NCI-H2029 (cell line): ENCODE results near the gene CSMD2.
"Not testable (repeated sequence)": the region's sequence is repeated elsewhere in the genome, so short reads cannot be mapped to it uniquely, and the experiment has no call there.

Experiments
- DNase-seq: peaks from one replicate; lab custom pipeline; 2025; lab: John Stamatoyannopoulos, UW

The CSMD2 gene

DNA sequence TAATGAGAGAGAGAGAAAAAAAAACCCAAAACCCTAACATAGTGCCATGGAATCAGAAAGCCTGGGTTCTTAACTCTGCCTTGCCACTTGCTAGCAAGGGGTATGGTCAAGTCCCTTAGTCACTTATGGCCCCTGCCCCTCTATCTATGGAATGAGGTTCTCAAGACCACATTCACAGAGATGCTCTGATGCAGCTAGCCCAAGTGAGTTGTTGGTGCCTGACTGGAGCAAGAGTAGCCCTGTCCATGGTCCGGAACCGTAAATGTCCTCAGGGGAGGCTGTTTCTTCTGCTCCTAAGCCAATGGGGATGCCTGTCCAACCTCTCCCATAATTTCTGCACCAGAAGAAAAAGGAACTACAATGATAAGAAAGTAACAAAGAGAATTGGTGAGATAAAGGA lies 56.8 kb downstream of the CSMD2 start:
- DNase-seq, result no peak

DNA sequence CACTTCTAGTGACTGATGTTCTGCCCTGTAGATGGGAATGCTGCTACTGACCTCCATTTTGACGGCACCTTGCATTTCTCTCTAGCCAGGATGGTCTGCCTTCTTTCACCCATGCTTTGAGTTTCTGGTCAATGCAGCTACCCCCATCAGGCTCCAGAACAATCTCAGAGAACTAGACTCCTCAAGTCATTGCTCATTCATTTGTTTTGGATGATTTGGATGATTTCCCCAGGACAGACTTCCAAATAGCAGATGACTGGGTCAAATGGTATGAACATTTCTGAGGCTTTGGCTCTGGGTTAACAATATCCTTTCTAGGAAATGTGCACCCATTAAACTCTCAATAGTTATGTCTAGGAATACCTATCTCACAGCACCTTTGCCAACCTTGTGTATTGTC lies 63.9 kb downstream of the CSMD2 start:
- DNase-seq, result no peak

DNA sequence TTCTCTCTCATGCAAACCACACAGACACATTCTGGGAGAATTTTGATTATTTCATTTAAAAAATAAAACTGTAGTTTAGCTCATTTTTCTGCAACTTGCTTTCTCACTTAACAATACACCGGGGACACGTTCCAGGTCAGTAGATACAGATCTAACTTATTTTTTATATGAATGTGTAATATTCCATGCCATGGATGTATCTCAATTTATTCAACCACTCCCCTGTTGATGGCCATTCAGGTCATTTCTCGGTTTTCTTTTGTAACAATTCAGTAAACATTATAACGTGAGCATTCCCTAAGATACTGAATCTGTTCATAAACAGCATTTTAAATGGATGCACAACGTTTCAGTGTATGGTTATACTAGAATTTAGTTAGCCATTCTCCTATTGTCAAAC lies 64.7 kb downstream of the CSMD2 start:
- no peak for DNase-seq

DNA sequence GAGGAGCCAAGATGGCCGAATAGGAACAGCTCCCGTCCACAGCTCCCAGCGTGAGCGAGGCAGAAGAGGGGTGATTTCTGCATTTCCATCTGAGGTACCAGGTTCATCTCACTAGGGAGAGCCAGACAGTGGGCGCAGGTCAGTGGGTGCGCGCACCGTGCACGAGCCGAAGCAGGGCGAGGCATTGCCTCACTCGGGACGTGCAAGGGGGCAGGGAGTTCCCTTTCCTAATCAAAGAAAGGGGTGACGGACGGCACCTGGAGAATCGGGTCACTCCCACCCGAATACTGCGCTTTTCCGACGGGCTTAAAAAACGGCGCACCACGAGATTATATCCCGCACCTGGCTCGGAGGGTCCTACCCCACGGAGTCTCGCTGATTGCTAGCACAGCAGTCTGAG lies 72.6 kb downstream of the CSMD2 start:
- DNase-seq, result not testable (repeated sequence)

DNA sequence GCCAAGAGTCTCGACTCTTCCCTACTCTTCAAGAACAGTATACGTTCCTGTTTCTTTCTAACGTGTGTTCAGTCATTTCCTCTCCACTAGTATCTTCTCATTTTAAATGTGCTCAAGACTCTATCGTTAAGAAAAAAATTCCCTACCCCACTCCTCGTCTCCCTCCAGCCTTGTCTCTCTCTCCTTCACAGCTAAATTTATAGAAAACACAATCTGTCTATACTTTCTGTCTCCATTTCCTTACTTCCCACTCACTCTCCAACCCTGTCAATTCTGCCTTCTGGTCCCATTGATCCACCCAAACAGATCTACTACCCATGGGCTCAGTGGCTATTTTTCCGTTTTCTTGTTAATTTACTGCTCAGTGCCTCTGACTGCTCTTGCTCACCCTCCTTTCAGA lies 75.3 kb downstream of the CSMD2 start:
- DNase-seq, result no peak

DNA sequence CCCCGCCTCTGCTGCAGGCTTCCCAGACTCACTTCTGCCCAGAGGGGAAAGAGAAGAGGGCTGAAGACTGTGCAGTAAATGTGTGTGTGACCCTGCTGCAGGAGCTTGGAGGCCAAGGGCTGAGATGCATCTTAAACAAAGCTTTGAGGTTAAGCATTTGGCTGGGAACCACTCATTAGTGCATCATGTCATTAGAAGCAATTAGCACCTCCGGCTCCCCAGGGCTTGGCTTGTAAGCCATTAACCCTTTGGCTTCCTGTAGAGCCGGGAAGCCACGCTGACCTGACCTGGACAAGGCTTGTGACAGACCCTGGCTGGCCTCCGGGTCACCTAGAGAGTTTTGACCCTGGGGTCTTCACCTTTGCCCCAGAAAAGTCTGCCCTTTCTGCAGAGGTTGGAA lies 77.0 kb downstream of the CSMD2 start:
- DNase-seq, result no peak

DNA sequence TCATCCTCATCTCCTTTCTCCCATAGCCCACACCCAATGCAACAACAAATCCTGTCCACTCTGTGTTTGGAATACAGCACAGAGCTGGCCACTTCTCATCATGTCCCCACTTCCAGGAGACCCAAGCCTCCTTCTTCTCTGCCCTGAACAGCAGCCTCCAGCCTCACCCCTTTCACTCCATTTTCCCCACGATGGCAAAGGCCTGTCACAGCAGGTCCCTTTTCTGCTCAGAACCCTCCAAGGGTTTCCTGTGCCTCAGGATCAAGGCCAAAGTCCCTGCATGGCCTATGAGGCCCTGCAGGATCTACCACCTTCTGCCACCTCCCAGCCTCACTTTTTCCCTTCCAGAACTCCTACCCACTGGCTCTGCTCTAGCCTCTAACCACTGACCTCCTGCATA lies 78.5 kb downstream of the CSMD2 start:
- no peak for DNase-seq

DNA sequence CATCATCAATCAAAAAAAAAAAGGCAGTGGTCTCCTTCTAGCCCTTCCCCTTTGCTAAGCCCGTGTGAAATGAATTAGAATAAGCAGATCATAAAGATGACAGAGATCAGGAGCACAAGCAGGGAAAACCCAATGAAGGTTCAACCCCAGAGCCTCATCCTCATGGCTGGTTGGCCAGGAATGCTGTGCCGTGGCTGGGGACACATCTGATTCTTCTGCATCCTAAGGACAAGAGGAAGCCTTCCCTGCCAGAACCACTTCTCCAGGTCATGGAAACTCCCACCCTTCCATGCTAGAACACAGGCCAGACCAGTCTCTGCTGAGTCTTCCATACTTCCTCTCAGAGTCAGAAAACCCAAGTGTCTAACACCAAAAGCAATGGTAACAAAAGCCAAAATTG lies 81.1 kb downstream of the CSMD2 start:
- no peak for DNase-seq

DNA sequence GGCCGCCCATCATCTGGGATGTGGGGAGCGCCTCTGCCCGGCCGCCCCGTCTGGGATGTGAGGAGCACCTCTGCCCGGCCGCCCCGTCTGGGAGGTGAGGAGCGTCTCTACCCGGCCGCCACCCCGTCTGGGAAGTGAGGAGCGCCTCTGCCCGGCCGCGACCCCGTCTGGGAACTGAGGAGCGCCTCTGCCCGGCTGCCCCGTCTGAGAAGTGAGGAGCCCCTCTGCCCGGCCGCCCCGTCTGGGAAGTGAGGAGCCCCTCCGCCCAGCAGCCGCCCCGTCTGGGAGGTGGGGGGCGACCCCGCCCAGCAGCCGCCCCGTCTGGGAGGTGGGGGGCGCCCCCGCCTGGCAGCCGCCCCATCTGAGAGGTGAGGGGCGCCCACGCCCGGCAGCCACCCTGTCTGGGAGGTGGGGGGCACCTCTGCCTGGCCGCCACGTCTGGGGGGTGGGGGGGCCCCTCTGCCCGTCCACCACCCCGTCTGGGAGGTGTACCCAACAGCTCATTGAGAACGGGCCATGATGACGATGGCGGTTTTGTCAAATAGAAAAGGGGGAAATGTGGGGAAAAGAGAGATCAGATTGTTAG lies 82.9 kb downstream of the CSMD2 start:
- DNase-seq, result not testable (repeated sequence)

DNA sequence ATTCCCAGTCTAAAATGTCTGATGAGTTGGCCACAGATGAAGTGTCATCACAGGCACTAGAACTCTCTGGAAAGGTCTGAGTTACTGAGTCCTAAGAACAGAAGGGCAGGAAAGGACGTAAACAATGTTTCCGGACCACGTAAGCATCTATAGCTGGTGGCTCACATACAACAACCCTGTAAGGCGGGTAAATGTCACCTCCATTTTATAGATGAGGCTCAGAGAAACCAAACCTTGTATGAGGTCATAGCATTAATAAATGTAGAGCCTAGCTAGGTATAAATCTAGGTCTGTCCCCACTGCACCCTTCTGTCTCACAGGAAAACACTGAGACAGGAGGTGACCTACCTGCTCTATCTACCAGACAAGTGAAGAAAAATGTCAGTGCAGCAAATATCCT lies 86.6 kb downstream of the CSMD2 start:
- DNase-seq, result no peak

DNA sequence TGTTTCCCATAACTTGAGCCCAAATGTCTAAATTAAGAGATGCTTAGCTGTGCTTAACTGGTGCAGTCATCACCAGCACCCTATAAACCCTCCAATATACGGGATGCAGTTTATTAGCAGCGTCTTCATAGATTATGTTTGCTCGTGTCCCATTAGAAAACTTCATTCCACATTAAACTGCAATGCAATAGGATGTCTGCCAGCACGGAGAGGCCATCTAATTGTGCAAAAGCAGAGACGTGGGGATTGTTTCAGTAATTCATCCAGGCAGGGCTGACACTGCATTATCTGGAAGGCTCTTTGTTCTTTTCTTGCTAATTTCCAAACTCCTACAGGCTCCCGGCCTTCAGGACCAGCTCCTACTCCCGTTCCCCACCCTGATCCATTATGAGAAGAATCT lies 89.5 kb downstream of the CSMD2 start:
- no peak for DNase-seq

DNA sequence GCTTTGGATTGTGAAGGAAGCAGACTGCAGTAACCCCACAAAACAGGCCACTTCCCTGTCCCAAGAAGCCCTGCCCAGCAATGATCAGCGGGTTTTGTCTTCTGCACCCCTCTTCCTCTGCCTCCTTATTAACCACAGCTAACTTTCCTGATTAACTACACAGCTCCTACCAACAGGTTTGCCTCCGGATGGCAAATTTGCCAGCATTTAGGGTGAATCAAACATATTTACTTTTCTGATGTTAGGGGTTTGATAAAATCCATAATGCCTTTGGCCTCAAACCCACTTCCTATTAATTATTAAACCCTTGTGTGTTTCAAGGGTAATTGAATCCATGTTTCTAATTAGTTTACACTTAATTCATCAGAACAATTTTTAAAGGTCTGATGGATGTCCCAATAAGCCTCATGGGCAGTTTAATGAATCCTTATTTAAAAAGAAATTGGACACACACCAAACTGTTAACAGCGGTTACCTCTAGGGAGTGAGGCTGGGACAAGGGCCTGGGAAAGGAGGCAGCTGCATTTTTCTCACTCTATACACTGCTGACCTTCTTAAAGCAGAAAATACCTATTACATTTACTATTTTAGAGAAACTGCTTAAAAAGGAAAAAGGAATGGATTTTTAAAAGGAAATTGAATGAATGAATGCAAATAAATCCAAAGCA lies 91.9 kb downstream of the CSMD2 start:
- no peak for DNase-seq

DNA sequence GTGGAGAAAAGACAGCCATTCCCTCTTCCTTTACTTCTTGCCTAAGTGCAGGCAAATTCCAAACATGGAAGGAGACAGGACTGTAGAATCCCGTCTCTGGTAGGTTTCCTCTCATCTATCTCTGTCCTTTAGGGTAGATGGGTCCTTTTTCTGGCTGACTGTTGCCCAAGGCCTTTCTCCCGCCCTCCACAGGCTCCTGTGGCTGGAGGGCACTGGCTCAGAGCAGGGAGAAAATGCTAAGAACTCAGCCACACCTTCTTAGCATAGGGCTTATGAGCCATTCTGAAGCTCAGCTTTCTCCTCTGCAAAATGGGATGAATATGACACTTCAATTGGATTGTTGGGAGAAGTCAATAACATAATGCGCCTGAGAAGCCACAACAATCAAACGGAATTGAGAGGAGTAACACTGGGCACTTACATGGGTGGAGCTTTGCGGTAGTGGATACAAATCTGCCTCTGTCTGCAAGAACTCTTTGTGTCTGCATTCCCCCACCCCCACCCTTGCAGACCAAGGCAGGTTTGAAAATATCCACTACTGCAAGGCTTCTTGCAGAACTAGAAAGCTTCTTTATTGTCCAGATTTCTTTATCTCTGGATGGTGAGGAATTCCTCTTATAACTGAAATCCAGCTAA lies 94.7 kb downstream of the CSMD2 start:
- no peak for DNase-seq

DNA sequence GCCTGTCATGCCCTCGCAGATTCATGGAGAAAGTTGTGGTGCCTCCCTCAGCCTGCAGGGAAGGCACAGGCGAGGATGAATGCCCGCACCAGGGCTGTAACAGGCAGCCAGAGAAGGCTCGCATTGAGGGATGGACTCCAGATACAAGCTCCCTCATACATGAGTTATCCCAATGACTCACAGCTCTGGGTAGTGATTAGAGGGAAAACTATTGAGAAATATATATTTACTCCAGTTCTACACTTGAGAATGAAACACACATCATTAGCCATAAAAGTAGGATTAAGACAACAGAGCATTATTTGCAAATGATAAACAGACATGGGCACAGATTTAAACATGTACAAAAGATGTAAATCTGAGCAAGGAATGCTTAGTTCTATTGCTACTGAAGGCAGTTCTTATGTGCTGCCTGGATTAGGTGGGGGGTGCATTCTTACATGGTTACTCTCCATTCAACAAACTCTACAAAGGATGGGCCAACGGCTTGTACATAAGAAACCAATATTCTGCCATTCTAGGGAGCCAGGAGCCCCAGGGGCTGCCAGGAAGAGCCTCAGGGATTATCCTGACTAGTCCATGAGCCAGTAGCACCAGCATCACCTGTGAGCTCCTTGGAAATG lies 97.9 kb downstream of the CSMD2 start:
- no peak for DNase-seq

DNA sequence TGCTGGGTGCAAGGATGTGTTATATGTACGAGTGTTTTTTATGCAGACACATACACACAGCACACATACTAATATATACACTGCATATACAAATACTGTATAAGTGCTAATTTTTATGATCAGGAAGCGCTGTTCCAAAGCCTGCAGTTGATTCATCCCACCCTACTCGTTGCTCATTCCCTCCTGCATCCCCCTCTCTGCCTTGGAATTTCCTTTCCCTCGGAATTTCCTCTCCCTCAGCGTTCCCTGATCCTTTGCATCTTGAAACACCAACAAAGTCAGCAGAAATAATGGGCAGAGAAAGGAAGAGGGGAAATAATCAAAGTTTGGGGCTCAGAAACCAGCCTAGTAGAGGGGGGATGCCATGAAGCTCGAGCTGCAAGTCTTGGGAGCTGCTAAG lies 98.9 kb downstream of the CSMD2 start:
- no peak for DNase-seq

DNA sequence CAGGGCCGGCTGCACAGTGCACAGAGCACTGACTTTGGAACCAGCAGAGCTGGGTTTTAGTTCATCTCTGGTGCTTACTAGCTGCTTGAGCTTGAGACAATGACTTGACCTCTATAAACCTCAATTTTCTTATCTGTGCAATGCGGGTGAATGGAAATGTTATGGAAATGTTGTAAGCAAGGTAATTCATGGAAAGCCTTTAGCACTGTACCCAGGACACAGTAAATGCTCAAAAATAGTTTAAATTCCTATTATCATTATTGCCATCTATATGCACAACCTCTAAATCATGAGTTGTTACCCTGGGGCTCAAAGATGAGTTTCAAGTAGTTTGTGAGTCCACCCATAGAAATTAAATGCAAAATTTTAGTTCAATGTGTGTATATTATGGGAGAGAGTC lies 99.5 kb downstream of the CSMD2 start:
- DNase-seq, result no peak

DNA sequence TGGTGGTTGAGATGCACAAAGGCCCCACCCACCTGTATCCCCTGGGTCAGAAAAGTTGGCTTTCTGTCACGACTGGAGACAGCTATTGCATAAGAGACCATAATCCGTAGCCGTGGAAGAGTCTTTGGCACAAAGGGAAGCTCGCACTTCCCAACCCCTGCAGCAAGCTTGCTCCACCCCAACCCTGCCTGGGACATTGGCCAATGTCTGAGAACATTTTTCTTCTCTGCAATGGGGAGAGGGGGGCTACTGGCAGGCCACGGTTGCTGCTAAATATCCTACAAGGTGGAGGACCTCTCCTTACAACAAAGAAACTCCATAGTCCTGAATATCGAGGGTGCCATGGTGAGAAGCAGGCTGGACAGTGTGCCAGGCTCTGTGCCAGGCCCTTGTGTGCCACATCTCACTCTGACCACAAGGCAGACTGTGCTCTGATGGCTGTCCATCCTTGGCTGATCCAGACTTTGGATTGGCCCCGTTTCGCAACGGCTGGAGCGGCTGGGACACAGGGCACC lies 104.1 kb downstream of the CSMD2 start:
- DNase-seq, result no peak

DNA sequence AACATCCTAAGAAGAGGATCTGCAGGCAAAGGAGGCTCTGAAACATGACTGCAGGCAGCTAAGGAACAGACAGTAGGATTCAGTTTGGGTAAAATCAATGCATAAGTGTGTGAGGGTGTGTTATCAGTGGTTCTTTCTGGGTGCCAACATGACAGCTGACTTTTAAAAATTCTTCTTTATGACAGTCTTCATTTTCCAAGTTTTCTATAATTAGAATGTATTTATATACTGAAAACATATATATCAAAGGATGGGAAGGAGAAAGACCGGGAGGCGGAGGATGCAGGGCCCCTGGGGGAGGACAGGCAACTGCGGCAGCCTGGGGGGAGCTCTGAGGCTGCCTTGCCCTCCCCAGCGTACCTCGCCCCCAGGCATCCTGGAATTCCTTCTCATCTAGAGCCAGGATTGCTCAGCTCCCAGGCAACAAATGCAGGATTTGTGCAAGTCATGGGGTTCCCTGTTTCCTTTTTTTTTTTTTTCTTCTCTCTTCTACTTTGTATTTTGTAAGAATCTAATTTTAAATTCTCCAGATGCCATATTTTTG lies 104.8 kb downstream of the CSMD2 start:
- DNase-seq, result no peak

DNA sequence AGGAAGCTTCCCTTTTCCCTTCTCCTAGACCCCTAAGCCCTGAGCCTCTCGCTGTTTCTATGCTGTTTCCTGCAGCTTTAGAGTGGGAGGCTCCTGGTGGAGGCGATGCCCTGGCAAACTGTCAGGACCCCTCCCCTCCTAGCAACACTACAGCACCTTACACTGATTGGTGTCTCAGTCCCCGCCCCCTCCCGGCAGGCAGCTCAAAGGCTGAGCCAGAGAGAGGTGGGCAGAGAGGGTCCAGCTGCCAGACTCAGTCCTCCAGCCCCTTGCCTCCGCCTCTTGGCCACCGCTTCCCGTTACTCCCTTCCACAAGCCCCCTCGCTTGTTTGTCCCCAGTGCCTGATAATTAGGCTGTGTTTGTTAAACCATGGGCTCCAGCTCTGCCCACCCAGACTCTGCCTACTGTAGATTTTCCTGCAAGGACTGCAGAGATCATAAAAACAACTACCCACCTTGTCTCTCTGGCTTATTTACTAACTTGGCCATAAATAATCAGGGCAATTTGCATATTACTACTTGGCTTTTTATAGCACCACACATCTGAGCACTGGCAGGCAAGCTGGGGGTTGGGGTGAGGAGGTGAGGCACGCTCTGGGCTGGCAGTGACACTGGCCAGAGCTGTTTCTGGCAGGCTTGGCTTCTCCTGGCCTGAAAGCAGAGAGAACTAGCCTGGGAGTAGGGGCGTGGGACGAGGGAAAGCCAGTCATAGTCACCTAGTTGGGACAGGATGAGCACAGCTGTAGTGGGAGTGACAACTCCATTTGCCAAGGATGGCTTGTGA lies 107.5 kb downstream of the CSMD2 start:
- no peak for DNase-seq

DNA sequence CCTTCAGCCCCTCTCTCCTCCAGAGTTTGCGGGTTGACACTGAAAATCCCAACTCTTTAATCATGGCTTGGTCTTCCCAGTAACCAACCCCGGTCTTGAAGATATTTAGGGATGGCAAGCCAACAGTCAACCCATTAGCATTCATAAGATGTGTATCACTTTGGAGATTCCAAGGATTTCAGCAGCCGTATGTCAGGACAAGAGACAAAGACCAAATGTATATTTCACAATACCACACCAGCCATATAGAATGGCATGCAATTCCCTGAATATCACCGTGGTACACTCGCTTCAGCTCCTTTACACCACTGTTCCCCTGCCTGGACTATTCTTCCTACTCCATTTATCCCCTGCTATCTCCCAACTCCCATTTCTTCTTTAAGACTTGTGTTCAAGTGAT lies 109.2 kb downstream of the CSMD2 start:
- no peak for DNase-seq

DNA sequence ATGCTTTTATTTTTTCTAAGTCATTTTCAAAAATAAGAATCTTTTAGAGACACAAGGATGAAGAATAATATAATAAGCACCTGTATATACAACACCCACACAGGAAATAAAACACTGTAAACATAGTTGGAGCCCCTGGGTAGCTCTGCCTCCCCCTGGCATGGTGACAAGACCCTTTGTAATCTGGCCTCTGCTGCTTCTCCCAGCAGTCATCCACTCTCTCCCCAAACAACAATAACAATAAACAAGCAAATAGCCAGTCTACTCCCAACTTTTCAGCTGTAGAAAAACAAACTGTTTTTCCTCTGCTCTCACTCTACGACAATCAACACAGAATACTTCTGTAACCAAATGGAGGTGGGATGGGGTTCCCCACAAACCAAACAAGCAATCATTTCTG lies 110.1 kb downstream of the CSMD2 start:
- no peak for DNase-seq

DNA sequence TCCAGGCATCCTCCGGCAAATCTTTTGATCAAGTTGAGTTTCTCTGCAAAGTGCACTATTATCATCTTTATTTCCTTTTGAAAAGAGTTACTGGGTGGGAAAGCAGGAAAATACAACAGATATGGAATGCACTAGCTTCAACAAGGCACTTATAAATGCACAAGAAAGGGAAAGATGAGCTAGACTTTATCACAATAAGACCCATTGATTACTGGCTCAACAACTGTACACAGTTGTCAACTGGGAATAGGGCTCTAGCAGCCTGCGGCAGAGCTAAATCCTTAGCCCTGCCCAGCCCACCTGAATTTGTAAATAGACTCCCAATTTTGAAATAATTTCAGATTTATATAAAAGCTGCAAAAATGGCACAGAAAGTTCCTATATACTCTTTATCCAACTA lies 111.4 kb downstream of the CSMD2 start:
- DNase-seq, result no peak
